ENCODE measurements around the gene SLC16A10. TPM values are rescaled to one million over a fixed set of nuclear protein-coding genes. Genes with fewer than 3 reads are reported as not detected.

SLC16A10 gene
- total and polyA plus RNA-seq, 2 of the 8 experiments (the other 6 are each of a cell fraction or from before 2014, with no cell fraction given) = 18.6 to 23.2 TPM

Small RNA genes within 50 kb of the gene (small RNA-seq; reads per million reads assigned to genes)
- gene RNU6-960P (ENCODE audit: insufficient read depth) = not detected

Other genes starting within 250 kb of the SLC16A10 start
- gene AMD1, start 212.7 kb upstream of the SLC16A10 start, total RNA-seq (2021; fragmentation: NEBNext Ultra II Directional; extraction: Animal tissue kit (Norgen Biotek cat#: 25700)) = 174 and 177 TPM in 2 replicates
- gene AMD1, start 212.7 kb upstream of the SLC16A10 start, polyA plus RNA-seq (2011; rRNA removed) = 33.6 and 60.9 TPM in 2 replicates
- gene GTF3C6, start 128.8 kb upstream of the SLC16A10 start, total RNA-seq (2021; fragmentation: NEBNext Ultra II Directional; extraction: Animal tissue kit (Norgen Biotek cat#: 25700)) = 87.4 and 93.9 TPM in 2 replicates
- 7.4 and 13.1 TPM in 2 replicates for gene GTF3C6, start 128.8 kb upstream of the SLC16A10 start, polyA plus RNA-seq (2011; rRNA removed)
- 64.1 and 66.9 TPM in 2 replicates for gene RPF2, start 105.5 kb upstream of the SLC16A10 start, total RNA-seq (2021; fragmentation: NEBNext Ultra II Directional; extraction: Animal tissue kit (Norgen Biotek cat#: 25700))
- gene RPF2, start 105.5 kb upstream of the SLC16A10 start, polyA plus RNA-seq (2011; rRNA removed) = 11.3 and 22.8 TPM in 2 replicates